GM19452 (cell line): ENCODE measurements around the gene LIMK1.
"Not testable (repeated sequence)": the region's sequence is repeated elsewhere in the genome, so short reads cannot be mapped to it uniquely, and the experiment has no call there.

Experiments used
- ATAC-seq: cut with Tn5 transposase; IDR thresholded peaks from one replicate; pipeline ENCODE4 v1.9.1; 2021; ENCODE audit not compliant: unreplicated experiment

Gene LIMK1

GRCh38 chr7:74119831-74120230, 36.2 kb downstream of the LIMK1 start:
- no peak for ATAC-seq

- no peak for ATAC-seq
These were observed 38.0 kb downstream of the LIMK1 start for GRCh38 chr7:74121401-74122249.

GRCh38 chr7:74123892-74124291, 40.3 kb downstream of the LIMK1 start:
- ATAC-seq: not testable (repeated sequence)

GRCh38 chr7:74126220-74126880, 42.7 kb downstream of the LIMK1 start:
- no peak for ATAC-seq

- no peak for ATAC-seq
These were observed 46.3 kb downstream of the LIMK1 start for GRCh38 chr7:74129887-74130286.

- no peak for ATAC-seq
These were observed 46.9 kb downstream of the LIMK1 start for GRCh38 chr7:74130518-74130917.

- no peak for ATAC-seq
These were observed 50.6 kb downstream of the LIMK1 start for GRCh38 chr7:74134117-74134620.

- no peak for ATAC-seq
These were observed 54.8 kb downstream of the LIMK1 start for GRCh38 chr7:74138334-74138867.

- ATAC-seq: no peak
These were observed 55.6 kb downstream of the LIMK1 start for GRCh38 chr7:74138945-74139843.

GRCh38 chr7:74141705-74142104, 58.1 kb downstream of the LIMK1 start:
- ATAC-seq: no peak

- ATAC-seq: no peak
These were observed 59.8 kb downstream of the LIMK1 start for GRCh38 chr7:74143383-74143782.

GRCh38 chr7:74148491-74148890, 64.9 kb downstream of the LIMK1 start:
- no peak for ATAC-seq

- ATAC-seq: no peak
These were observed 65.5 kb downstream of the LIMK1 start for GRCh38 chr7:74149071-74149470.

GRCh38 chr7:74149603-74150002, 66.0 kb downstream of the LIMK1 start:
- no peak for ATAC-seq

GRCh38 chr7:74153736-74154135, 70.1 kb downstream of the LIMK1 start:
- ATAC-seq: no peak

- no peak for ATAC-seq
These were observed 72.3 kb downstream of the LIMK1 start for GRCh38 chr7:74155810-74156395.

- no peak for ATAC-seq
These were observed 74.0 kb downstream of the LIMK1 start for GRCh38 chr7:74157605-74158004.

- no peak for ATAC-seq
These were observed 81.4 kb downstream of the LIMK1 start for GRCh38 chr7:74164985-74165456.

GRCh38 chr7:74165867-74166593, 82.4 kb downstream of the LIMK1 start:
- ATAC-seq: no peak

GRCh38 chr7:74167324-74167723, 83.7 kb downstream of the LIMK1 start:
- ATAC-seq: not testable (repeated sequence)
